Mucosa of descending colon (tissue), 3 donors: Measurements from ENCODE around the gene DLG2. TPM values are rescaled to one million over a fixed set of nuclear protein-coding genes. Genes with fewer than 3 reads are reported as not detected.

Experiments used
- ATAC-seq: fragments of 200-7000 bp; cut with Tn5 transposase; one replicate; pipeline ENCODE4 v1.9.1; 2020; ENCODE audit warnings: mild to moderate bottlenecking, moderate library complexity
- DNase-seq, 3 donors: peaks; one replicate each; pipeline ENCODE4 v3.0.0-alpha.2; 2020
- H3K36me3 ChIP-seq: fragments of 200-600 bp; one replicate; pipeline ENCODE4 v1.8.0; 2021; ENCODE audit warnings: low read depth, mild to moderate bottlenecking
- H3K4me1 ChIP-seq: fragments of 200-600 bp; one replicate; pipeline ENCODE4 v1.8.0; 2021; ENCODE audit warnings: low read depth, mild to moderate bottlenecking
- H3K4me3 ChIP-seq: fragments of 200-600 bp; one replicate; pipeline ENCODE4 v1.8.0; 2021; ENCODE audit warnings: mild to moderate bottlenecking
- H3K9me3 ChIP-seq: fragments of 200-600 bp; one replicate; pipeline ENCODE4 v1.8.0; 2021; ENCODE audit warnings: mild to moderate bottlenecking
- CTCF ChIP-seq: fragments of 200-600 bp; IDR thresholded peaks from one replicate; pipeline ENCODE4 v1.8.0; 2022; ENCODE audit warnings: antibody characterized with exemption, mild to moderate bottlenecking
- intact Hi-C, 2 donors: fragments of 100-400 bp; cut with DNase I in 1 of 2; cut with micrococcal nuclease in 1 of 2; formaldehyde crosslinking; loops; one replicate each; pipeline versions ENCODE4 v1.11.0 to v1.11.1; 2022; cut with DNase I, micrococcal nuclease
- total RNA-seq, 3 donors: library from RNA; stranded (reverse); fragmentation: NEBNext Ultra II Directional in 2 of 3; extraction: Animal tissue kit (Norgen Biotek cat#: 25700) in 2 of 3; gene quantifications; one replicate each; pipeline versions ENCODE4 v1.2.1 to v1.2.4, GENCODE V29; 2021 to 2023
- donor health status: DM: no; HTN: no; CAD: no; lungs with moderate emphysema.
- donor health status: DM: no; HTN: no; CAD: no.
- donor health status: DM: no; HTN: yes; CAD: no.

The DLG2 gene
- total RNA-seq, 3 donors from 2014 or later, result 2.1 to 11.1 (median 2.4) TPM

- intact Hi-C loops, result no loop called here
- H3K9me3 ChIP-seq, result no peaks in the 10 kb centered on the region
- no peak for TF ChIP-seq CTCF
- no peak overlapping the region for H3K4me3 ChIP-seq
- no peak for DNase-seq
- no peaks in the 10 kb centered on the region for H3K36me3 ChIP-seq
- ATAC-seq, result no peak
- H3K4me1 ChIP-seq, result no peaks in the 10 kb centered on the region
These were observed 1614.8 kb downstream of the DLG2 start for GRCh38 chr11:84012171-84012826.

GRCh38 chr11:84003181-84003580 is 1624.0 kb downstream of the DLG2 start:
- ATAC-seq (no peak), DNase-seq (no peak)
- Histone ChIP-seq H3K4me3 (no peak overlapping the region), H3K9me3 (peaks cover 42% of the 10 kb centered on the region), H3K36me3 (no peaks in the 10 kb centered on the region), H3K4me1 (no peaks in the 10 kb centered on the region)
- TF ChIP-seq CTCF, result no peak
- intact Hi-C loops, result no loop called here

- ATAC-seq (no peak), DNase-seq (no peak)
- Histone ChIP-seq H3K4me3 (no peak overlapping the region), H3K4me1 (no peaks in the 10 kb centered on the region), H3K9me3 (peaks cover 50% of the 10 kb centered on the region), H3K36me3 (no peaks in the 10 kb centered on the region)
- TF ChIP-seq CTCF, result no peak
- intact Hi-C loops, result no loop called here
These were observed 1628.2 kb downstream of the DLG2 start for GRCh38 chr11:83998921-83999320.

GRCh38 chr11:83990160-83990733 is 1636.9 kb downstream of the DLG2 start:
- Histone ChIP-seq H3K4me3 (no peak overlapping the region), H3K9me3 (no peaks in the 10 kb centered on the region), H3K4me1 (no peaks in the 10 kb centered on the region), H3K36me3 (no peaks in the 10 kb centered on the region)
- intact Hi-C loops, result no loop called here
- no peak for DNase-seq
- ATAC-seq, result no peak
- no peak for TF ChIP-seq CTCF

- Histone ChIP-seq H3K36me3 (no peaks in the 10 kb centered on the region), H3K9me3 (no peaks in the 10 kb centered on the region), H3K4me1 (no peaks in the 10 kb centered on the region), H3K4me3 (no peak overlapping the region)
- ATAC-seq, result no peak
- TF ChIP-seq CTCF, result no peak
- no peak for DNase-seq
- intact Hi-C loops, result no loop called here
These were observed 1644.3 kb downstream of the DLG2 start for GRCh38 chr11:83982825-83983224.
